Measurements from ENCODE around the gene MTX1. TPM values are rescaled to one million over a fixed set of nuclear protein-coding genes. Genes with fewer than 3 reads are reported as not detected.

Gene MTX1
- total RNA-seq, 3 donors from 2014 or later, result 26.1 to 41.1 (median 35.6) TPM

DNA sequence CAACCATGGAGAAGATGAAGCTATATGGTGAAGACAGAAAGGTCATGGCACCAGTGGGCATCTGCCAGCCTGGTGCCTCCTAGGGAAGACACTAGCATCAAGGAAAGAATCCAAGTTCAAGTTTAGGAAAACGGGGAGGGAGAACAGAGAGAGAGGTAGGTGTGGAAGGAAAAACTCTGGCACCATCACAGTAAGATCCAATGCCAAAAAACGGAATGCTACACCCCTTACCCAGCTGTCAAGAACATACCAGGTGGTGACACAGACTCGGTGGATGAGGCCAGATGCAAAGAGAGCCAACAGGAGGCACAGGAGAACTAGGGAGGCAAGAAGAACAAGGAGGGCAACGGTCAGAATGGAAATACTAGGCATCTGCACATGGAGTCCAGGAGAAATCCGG lies 39.0 kb upstream of the MTX1 start:
- intact Hi-C loops (cut with DNase I, micrococcal nuclease), result loop anchor here (2.0 to 10.0 kb wide), 3 partner anchors 55 to 77 kb away; no protein-coding TSS in a partner anchor
- H3K4me3 ChIP-seq, result no peak overlapping the region
- DNase-seq, result no peak
- ATAC-seq, result no peak
- H3K9me3 ChIP-seq, result no peaks in the 10 kb centered on the region
- H3K4me1 ChIP-seq (ENCODE audit: low read depth), result peaks cover 26% of the 10 kb centered on the region
- TF ChIP-seq, protein P1, sequence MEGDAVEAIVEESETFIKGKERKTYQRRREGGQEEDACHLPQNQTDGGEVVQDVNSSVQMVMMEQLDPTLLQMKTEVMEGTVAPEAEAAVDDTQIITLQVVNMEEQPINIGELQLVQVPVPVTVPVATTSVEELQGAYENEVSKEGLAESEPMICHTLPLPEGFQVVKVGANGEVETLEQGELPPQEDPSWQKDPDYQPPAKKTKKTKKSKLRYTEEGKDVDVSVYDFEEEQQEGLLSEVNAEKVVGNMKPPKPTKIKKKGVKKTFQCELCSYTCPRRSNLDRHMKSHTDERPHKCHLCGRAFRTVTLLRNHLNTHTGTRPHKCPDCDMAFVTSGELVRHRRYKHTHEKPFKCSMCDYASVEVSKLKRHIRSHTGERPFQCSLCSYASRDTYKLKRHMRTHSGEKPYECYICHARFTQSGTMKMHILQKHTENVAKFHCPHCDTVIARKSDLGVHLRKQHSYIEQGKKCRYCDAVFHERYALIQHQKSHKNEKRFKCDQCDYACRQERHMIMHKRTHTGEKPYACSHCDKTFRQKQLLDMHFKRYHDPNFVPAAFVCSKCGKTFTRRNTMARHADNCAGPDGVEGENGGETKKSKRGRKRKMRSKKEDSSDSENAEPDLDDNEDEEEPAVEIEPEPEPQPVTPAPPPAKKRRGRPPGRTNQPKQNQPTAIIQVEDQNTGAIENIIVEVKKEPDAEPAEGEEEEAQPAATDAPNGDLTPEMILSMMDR (IDR thresholded peaks at IDR 0.05), result no peak
- no peaks in the 10 kb centered on the region for H3K36me3 ChIP-seq (ENCODE audit: low read depth)

DNA sequence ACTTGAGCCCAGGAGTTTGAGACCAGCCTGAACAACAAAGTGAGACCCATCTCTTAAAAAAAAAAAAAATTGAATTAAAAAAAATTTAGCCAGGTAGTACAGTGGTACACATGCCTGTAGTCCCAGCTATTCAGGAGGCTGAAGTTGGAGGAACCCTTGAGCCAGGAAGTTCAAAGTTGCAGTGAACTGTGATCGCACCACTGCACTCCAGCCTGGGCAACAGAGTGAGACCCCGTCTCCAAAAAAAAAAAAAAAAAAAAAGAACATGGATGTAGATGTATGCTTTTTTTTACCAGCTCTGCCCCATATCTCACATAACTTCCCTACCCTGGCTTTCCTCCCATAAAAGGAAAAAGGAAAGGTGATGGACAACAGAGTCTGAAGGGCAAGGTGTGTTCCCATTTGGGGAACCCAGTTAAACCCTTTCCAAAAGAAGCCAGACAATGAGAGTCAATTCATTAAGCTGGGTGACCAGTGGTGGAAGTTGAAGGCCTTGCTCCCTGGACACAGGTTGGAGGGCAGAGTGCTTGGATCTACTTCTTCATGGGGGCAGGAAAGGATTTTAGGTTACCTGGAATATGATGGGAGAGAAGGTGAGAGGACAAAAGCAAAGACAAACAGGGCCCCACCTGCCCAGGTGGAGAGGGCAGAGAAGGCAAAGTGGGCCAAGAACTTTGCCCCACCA lies 38.3 kb upstream of the MTX1 start:
- TF ChIP-seq, protein P1 (IDR thresholded peaks at IDR 0.05), result no peak
- intact Hi-C loops (cut with DNase I, micrococcal nuclease), result loop anchor here in 1 of 2 donors (10.0 kb wide), 1 partner anchor 55 kb away; no protein-coding TSS in a partner anchor
- no peaks in the 10 kb centered on the region for H3K36me3 ChIP-seq (ENCODE audit: low read depth)
- DNase-seq (no peak), ATAC-seq (no peak)
- H3K4me3 ChIP-seq, result no peak overlapping the region
- H3K4me1 ChIP-seq (ENCODE audit: low read depth), result peaks cover 26% of the 10 kb centered on the region
- no peaks in the 10 kb centered on the region for H3K9me3 ChIP-seq

DNA sequence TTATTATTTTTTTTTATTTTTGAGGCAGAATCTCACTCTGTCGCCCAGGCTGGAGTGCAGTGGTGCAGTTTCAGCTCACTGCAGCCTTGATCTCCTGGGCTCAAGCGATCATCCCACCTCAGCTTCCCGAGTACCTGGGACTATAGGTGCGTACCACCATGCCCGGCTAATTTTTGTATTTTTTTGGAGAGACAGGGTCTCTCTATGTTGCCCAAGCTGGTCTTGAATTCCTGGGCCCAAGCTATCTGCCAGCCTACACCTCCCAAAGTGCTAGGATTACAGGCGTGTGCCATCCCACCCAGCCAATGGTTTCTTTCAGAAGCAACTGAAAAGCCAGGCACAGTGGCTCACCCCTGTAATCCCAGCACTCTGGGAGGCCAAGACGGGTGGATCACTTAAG lies 37.7 kb upstream of the MTX1 start:
- ATAC-seq (no peak), DNase-seq (no peak)
- intact Hi-C loops (cut with DNase I, micrococcal nuclease), result loop anchor here in 1 of 2 donors (10.0 kb wide), 1 partner anchor 54 kb away; no protein-coding TSS in a partner anchor
- Histone ChIP-seq H3K4me1 (ENCODE audit: low read depth) (peaks cover 26% of the 10 kb centered on the region), H3K36me3 (ENCODE audit: low read depth) (no peaks in the 10 kb centered on the region), H3K4me3 (no peak overlapping the region), H3K9me3 (no peaks in the 10 kb centered on the region)
- TF ChIP-seq, protein P1 (IDR thresholded peaks at IDR 0.05), result no peak

DNA sequence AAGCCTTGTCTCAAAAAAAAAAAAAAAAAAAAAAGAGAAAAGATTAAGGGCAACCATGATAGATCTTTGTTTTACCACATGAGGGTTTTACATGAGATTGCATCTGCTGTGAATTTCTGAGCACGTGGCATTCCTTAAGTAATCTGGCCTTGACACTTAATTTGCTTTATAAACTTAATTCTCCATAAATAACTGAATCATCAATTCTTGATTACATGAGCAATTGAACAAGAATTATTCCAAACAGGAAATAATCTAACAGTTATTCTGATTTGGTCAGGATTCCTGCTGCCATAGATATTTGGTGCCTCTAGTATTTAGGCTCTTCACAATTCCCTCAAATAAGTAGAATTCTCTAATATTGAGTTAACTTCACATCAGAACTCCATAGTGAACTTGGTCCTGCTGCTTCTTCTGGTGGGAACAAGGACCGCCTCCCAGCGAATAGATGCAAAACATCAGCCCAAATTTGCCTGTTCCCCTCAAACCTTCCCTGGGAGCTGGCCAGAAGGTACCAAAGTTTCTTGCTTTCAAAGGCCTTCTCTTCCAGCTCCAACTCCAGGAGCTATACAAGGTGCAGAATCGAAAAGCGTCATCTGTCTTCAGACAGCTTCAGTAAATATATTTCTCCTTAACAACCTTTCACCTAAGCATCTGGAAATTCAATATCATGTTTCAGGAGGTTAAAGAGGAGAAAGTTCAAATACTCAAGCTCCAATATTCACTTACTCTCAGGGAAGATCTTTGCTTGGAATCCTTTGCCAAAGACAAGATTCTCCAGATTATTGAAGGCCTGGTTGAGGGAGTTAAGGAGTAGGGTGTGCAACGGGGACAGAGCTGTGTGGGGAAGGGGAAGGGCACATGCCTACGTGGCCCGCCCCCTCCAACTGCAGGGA lies 36.4 kb upstream of the MTX1 start:
- H3K4me3 ChIP-seq, result peak overlapping the region; percentile 61
- DNase-seq, result no peak
- H3K36me3 ChIP-seq (ENCODE audit: low read depth), result no peaks in the 10 kb centered on the region
- H3K9me3 ChIP-seq, result no peaks in the 10 kb centered on the region
- TF ChIP-seq, protein P1 (IDR thresholded peaks at IDR 0.05), result no peak
- peaks cover 33% of the 10 kb centered on the region for H3K4me1 ChIP-seq (ENCODE audit: low read depth)
- peak; percentile 11 for ATAC-seq
- intact Hi-C loops (cut with DNase I, micrococcal nuclease), result loop anchor here in 1 of 2 donors (10.0 kb wide), 1 partner anchor 53 kb away; no protein-coding TSS in a partner anchor

DNA sequence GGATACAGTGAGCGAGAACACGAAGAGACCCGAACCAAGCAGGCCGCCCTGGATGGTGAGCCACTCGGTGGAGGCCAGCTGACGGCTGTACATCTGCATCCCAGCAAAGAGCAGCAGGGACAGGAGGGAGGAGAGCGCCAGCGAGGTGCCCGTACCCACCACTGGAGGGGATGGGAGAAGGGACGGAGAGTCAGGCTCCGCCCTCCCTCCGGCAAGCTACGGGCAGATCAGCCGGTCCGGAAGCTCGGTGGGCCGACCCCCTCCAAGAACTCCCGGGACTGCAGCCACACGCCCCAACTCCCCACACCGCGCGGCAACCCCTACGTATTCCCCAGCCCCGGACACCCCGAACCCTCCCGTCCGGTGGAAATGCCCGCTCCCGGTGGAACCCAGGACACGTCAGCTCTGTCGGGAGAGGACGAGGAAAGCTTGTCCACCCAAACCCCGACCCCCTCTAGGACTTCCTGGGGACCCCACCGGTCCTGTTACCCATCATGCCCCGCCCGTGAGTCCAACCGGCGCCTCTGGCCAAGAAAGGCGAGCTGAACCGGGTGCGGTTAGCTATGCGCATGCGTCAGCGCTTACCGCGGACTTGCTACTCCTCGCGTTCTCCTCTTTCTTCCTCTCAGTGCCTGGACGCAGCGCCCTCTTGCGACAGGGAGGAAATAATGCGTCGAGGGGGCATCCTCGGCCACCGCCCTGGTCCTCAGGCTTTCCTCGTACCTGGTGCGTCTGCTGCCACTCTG lies 35.6 kb upstream of the MTX1 start, which contains the start of gene KRTCAP2:
KRTCAP2 (minus strand) TSS at position 573 of the 746 bp plus-strand sequence; CDS start at position 493, 80 bp downstream.
- TF ChIP-seq, protein P1 (IDR thresholded peaks at IDR 0.05), result peak; percentile 92
- intact Hi-C loops (cut with DNase I, micrococcal nuclease), result loop anchor here in 1 of 2 donors (10.0 kb wide), 1 partner anchor 52 kb away; no protein-coding TSS in a partner anchor
- peak; percentile 92 to 98 (median 96) for DNase-seq
- Histone ChIP-seq H3K36me3 (ENCODE audit: low read depth) (no peaks in the 10 kb centered on the region), H3K4me1 (ENCODE audit: low read depth) (peaks cover 25% of the 10 kb centered on the region), H3K9me3 (no peaks in the 10 kb centered on the region), H3K4me3 (peak within 1 kb of the TSS; percentile 61)
- peak; percentile 89 for ATAC-seq

Data from mucosa of descending colon (tissue), 3 donors.